Measurements from ENCODE around the gene TTC27. TPM values are rescaled to one million over a fixed set of nuclear protein-coding genes. Genes with fewer than 3 reads are reported as not detected.

TTC27 gene
- total RNA-seq, 1 experiment from 2014 or later, result 25.1 TPM

- no peak overlapping the region for H3K27ac Mint-ChIP-seq
- H3K4me1 Mint-ChIP-seq, result peaks cover 17% of the 10 kb centered on the region
- CTCF ChIA-PET, result no interaction called here
- ATAC-seq (no peak), DNase-seq (ENCODE audit: low spot score) (no peak)
- H3K27me3 Mint-ChIP-seq (ENCODE audit: low read depth), result no peaks in the 10 kb centered on the region
- peaks cover 11% of the 10 kb centered on the region for H3K9me3 Mint-ChIP-seq
- TF ChIP-seq ELF4 (CRISPR knock-in tag; IDR thresholded peaks at IDR 0.05; ENCODE audit: low read depth), result no peak
- TF ChIP-seq NFYB (CRISPR knock-in tag; conservative IDR thresholded peaks at IDR 0.05; ENCODE audit: low read depth), result no peak
- TF ChIP-seq ZBTB21 (CRISPR knock-in tag; IDR thresholded peaks at IDR 0.05; ENCODE audit: borderline replicate concordance), result no peak
- TF ChIP-seq CDX4 (CRISPR knock-in tag; IDR thresholded peaks at IDR 0.05; ENCODE audit: borderline replicate concordance), result no peak
- TF ChIP-seq ZNF671 (CRISPR knock-in tag; IDR thresholded peaks at IDR 0.05), result no peak
- no peak for TF ChIP-seq NFE2L1 (CRISPR knock-in tag; IDR thresholded peaks at IDR 0.05)
- no peak for TF ChIP-seq E2F5 (CRISPR knock-in tag; IDR thresholded peaks at IDR 0.05)
- no peak for TF ChIP-seq FOXJ3 (CRISPR knock-in tag; IDR thresholded peaks at IDR 0.05; ENCODE audit: borderline replicate concordance)
- TF ChIP-seq ZNF512 (CRISPR knock-in tag; IDR thresholded peaks at IDR 0.05; ENCODE audit: borderline replicate concordance), result no peak
- POLR2A ChIA-PET, result no interaction called here
- no peaks in the 10 kb centered on the region for H3K36me3 Mint-ChIP-seq
- no peak overlapping the region for H3K4me3 Mint-ChIP-seq
These were observed 202.3 kb downstream of the TTC27 start for GRCh38 chr2:32830196-32830595.

GRCh38 chr2:32832821-32833220, 205.0 kb downstream of the TTC27 start:
- peaks cover 4% of the 10 kb centered on the region for H3K4me1 Mint-ChIP-seq
- ChIA-PET POLR2A (no interaction called here), CTCF (interaction anchor here (1.0 kb wide), 1 partner anchor 438 kb away, joined by 3 read pairs; no protein-coding TSS in a partner anchor)
- DNase-seq (ENCODE audit: low spot score) (no peak), ATAC-seq (peak; percentile 73)
- peaks cover 11% of the 10 kb centered on the region for H3K9me3 Mint-ChIP-seq
- H3K36me3 Mint-ChIP-seq, result no peaks in the 10 kb centered on the region
- no peaks in the 10 kb centered on the region for H3K27me3 Mint-ChIP-seq (ENCODE audit: low read depth)
- H3K4me3 Mint-ChIP-seq, result no peak overlapping the region
- no peak overlapping the region; the same call in 1 of the 2 replicates for H3K27ac Mint-ChIP-seq
- no peak for TF ChIP-seq MAX (CRISPR knock-in tag; IDR thresholded peaks at IDR 0.05)
- no peak for TF ChIP-seq ZNF219 (CRISPR knock-in tag; IDR thresholded peaks at IDR 0.05; ENCODE audit: borderline replicate concordance)
- TF ChIP-seq RORB (CRISPR knock-in tag; IDR thresholded peaks at IDR 0.05), result no peak
- TF ChIP-seq NFATC4 (CRISPR knock-in tag; IDR thresholded peaks at IDR 0.05), result no peak
- TF ChIP-seq HMGA2 (CRISPR knock-in tag; IDR thresholded peaks at IDR 0.05), result no peak
- no peak for TF ChIP-seq ZSCAN18 (CRISPR knock-in tag; IDR thresholded peaks at IDR 0.05)
- TF ChIP-seq OVOL2 (CRISPR knock-in tag; IDR thresholded peaks at IDR 0.05; ENCODE audit: borderline replicate concordance), result no peak
- TF ChIP-seq EMX1 (CRISPR knock-in tag; IDR thresholded peaks at IDR 0.05), result no peak
- TF ChIP-seq CREB1 (CRISPR knock-in tag; IDR thresholded peaks at IDR 0.05), result no peak
- no peak for TF ChIP-seq NR2C2 (CRISPR knock-in tag; IDR thresholded peaks at IDR 0.05)
- TF ChIP-seq ZNF512 (CRISPR knock-in tag; IDR thresholded peaks at IDR 0.05; ENCODE audit: borderline replicate concordance), result no peak
- TF ChIP-seq ZNF232 (CRISPR knock-in tag; IDR thresholded peaks at IDR 0.05), result no peak

All from WTC11 (cell line).